ENCODE data around the gene NPDC1. TPM values are rescaled to one million over a fixed set of nuclear protein-coding genes. Genes with fewer than 3 reads are reported as not detected.
A peak's percentile ranks its signal among the peaks of the same experiment; 100 is the strongest.

The NPDC1 gene
- polyA plus RNA-seq, 2 of the 4 experiments (the other 2 are of a cell fraction) = 12.7 to 40.6 TPM

DNA sequence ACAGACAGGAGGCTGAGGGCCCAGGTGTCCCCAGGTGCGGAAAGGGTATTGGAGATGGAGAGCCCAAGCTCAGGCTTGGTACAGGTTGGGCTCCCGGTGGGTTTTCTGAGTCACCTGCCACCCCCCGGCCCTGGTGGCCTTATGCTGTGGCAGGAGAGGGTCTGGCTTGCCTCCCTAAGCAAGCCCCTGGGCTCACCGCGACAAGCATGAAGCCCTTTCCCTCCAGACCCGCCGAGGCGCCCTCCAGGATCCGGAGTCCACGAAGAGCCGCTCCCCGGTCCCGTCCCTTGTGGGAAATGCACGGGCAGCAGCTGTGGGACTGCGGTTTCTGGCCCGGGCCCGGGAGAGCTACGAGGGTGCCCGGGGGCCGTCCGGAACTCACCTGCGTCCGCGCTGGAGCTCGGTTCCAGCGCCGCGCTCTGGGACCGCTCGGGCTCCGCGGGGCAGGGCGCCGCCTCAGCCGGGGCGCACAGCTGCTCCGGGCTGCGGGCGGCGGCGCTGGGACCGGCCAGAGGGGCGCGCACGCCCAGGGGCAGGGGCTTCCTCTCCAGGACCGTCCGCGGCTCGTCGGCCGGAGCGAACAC is 23.6 kb upstream of the NPDC1 start:
- peak overlapping the region; percentile 74 for H3K4me2 ChIP-seq
- POLR2A ChIA-PET = interaction anchor here (0.7 to 3.9 kb wide), 5 partner anchors 11 to 171 kb away, joined by 4 to 18 read pairs (median 7); partner anchors contain the start of genes MAN1B1, NPDC1 and TUBB4B
- peak overlapping the region; percentile 68 to 88 for H3K27ac ChIP-seq
- DNase-seq (ENCODE audit: low read depth in 1 of 2, low spot score in 1 of 2) (no peak), ATAC-seq (peak in 1 of 2 experiments; percentile 40; a peak in 3 of 6 replicates), FAIRE-seq (no peak)
- WGBS (ENCODE audit: missing lambda C conversion rate) = 46% methylated on average over 12 of the region's 52 CpGs
- peaks cover 27% of the 10 kb centered on the region for H3K4me1 ChIP-seq
- H3K4me3 ChIP-seq = peak overlapping the region; percentile 52
- TF ChIP-seq HOXB13 (CRISPR knock-in tag; IDR thresholded peaks at IDR 0.05; ENCODE audit: low read depth) (no peak), PHF8 (IDR thresholded peaks at IDR 0.05; ENCODE audit: borderline replicate concordance, low read depth) (no peak), RARB (CRISPR knock-in tag; IDR thresholded peaks at IDR 0.05) (no peak), TFCP2L1 (CRISPR knock-in tag; IDR thresholded peaks at IDR 0.05) (no peak), FOXS1 (CRISPR knock-in tag; IDR thresholded peaks at IDR 0.05) (no peak), CBX8 (IDR thresholded peaks at IDR 0.05) (no peak)
- TF ChIP-seq, protein P1, sequence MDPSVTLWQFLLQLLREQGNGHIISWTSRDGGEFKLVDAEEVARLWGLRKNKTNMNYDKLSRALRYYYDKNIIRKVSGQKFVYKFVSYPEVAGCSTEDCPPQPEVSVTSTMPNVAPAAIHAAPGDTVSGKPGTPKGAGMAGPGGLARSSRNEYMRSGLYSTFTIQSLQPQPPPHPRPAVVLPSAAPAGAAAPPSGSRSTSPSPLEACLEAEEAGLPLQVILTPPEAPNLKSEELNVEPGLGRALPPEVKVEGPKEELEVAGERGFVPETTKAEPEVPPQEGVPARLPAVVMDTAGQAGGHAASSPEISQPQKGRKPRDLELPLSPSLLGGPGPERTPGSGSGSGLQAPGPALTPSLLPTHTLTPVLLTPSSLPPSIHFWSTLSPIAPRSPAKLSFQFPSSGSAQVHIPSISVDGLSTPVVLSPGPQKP (IDR thresholded peaks at IDR 0.05; ENCODE audit: low read depth, low read length) = no peak
- no peaks in the 10 kb centered on the region for H3K9me3 ChIP-seq
- CTCF ChIA-PET = interaction anchor here (0.7 to 19.2 kb wide), 8 partner anchors 16 to 283 kb away, joined by 3 to 656 read pairs (median 108); partner anchors contain the start of genes ABCA2, ENTPD2, FUT7 and MAN1B1

DNA sequence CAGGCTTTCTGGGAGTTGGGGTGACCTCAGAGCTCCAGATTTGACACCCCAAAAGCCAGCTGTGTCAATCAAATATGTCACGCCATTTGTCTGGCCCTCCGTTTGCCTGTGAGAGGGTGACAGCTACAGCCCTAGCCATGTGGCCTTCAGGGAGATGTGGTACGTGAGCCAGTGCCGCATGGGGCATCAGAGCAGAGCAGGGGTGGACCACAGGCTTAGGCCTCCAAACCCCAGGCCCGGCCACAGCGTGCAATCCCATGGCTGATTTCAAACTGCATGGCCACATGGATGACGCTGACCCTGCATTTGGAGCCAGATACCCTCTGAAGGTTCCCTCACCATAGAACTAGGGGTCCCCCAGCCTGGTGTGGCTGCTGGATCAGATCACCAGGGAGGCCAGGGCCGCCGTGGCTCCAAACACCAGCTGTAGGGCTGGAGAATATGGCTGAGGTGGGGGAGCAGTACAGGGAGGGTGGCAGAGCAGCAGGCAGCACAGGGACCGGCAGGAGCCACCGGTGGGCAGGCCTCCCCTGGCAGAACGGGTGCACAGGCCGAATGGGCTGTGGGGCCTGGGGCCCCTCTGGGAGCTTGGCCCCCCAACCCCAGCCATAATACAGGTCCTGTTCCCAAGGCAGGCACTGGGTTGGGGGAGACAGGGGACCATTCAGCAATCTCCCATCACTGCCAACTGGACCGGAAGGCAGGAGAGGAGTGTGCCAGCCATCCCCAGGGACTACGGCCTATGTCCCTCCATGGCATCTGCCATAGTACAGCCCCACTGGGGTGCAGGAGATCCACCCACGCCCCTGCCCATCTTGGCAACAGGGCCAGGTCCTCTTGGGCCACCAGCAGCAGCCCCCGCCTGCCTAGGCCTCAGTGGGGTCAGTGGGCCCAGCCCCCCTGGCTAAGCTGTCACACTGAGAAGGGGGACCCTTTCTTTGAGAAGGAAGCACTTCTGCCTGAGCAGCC is 22.8 kb upstream of the NPDC1 start:
- POLR2A ChIA-PET = interaction anchor here (1.4 to 3.9 kb wide), 3 partner anchors 14 to 18 kb away, joined by 5 to 18 read pairs (median 6); partner anchors contain the start of gene MAN1B1
- TF ChIP-seq, protein P2, sequence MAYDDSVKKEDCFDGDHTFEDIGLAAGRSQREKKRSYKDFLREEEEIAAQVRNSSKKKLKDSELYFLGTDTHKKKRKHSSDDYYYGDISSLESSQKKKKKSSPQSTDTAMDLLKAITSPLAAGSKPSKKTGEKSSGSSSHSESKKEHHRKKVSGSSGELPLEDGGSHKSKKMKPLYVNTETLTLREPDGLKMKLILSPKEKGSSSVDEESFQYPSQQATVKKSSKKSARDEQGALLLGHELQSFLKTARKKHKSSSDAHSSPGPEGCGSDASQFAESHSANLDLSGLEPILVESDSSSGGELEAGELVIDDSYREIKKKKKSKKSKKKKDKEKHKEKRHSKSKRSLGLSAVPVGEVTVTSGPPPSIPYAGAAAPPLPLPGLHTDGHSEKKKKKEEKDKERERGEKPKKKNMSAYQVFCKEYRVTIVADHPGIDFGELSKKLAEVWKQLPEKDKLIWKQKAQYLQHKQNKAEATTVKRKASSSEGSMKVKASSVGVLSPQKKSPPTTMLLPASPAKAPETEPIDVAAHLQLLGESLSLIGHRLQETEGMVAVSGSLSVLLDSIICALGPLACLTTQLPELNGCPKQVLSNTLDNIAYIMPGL (CRISPR knock-in tag; IDR thresholded peaks at IDR 0.05; ENCODE audit: borderline replicate concordance) = no peak
- TF ChIP-seq ZSCAN20 (CRISPR knock-in tag; IDR thresholded peaks at IDR 0.05) (no peak), EHMT2 (IDR thresholded peaks at IDR 0.05; ENCODE audit: low read depth) (no peak), RAD21 (conservative IDR thresholded peaks at IDR 0.05 in 1 of 2, IDR thresholded peaks at IDR 0.05 in 1 of 2) (no peak), NFE2L2 (conservative IDR thresholded peaks at IDR 0.05; ENCODE audit: low read length) (no peak), RFX5 (IDR thresholded peaks at IDR 0.05) (no peak), POLR2A (IDR thresholded peaks at IDR 0.05; ENCODE audit: low read length) (no peak), RARB (CRISPR knock-in tag; IDR thresholded peaks at IDR 0.05) (no peak)
- TF ChIP-seq, protein P3, sequence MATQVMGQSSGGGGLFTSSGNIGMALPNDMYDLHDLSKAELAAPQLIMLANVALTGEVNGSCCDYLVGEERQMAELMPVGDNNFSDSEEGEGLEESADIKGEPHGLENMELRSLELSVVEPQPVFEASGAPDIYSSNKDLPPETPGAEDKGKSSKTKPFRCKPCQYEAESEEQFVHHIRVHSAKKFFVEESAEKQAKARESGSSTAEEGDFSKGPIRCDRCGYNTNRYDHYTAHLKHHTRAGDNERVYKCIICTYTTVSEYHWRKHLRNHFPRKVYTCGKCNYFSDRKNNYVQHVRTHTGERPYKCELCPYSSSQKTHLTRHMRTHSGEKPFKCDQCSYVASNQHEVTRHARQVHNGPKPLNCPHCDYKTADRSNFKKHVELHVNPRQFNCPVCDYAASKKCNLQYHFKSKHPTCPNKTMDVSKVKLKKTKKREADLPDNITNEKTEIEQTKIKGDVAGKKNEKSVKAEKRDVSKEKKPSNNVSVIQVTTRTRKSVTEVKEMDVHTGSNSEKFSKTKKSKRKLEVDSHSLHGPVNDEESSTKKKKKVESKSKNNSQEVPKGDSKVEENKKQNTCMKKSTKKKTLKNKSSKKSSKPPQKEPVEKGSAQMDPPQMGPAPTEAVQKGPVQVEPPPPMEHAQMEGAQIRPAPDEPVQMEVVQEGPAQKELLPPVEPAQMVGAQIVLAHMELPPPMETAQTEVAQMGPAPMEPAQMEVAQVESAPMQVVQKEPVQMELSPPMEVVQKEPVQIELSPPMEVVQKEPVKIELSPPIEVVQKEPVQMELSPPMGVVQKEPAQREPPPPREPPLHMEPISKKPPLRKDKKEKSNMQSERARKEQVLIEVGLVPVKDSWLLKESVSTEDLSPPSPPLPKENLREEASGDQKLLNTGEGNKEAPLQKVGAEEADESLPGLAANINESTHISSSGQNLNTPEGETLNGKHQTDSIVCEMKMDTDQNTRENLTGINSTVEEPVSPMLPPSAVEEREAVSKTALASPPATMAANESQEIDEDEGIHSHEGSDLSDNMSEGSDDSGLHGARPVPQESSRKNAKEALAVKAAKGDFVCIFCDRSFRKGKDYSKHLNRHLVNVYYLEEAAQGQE (IDR thresholded peaks at IDR 0.05) = no peak
- TF ChIP-seq, protein P4, sequence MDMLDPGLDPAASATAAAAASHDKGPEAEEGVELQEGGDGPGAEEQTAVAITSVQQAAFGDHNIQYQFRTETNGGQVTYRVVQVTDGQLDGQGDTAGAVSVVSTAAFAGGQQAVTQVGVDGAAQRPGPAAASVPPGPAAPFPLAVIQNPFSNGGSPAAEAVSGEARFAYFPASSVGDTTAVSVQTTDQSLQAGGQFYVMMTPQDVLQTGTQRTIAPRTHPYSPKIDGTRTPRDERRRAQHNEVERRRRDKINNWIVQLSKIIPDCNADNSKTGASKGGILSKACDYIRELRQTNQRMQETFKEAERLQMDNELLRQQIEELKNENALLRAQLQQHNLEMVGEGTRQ (IDR thresholded peaks at IDR 0.05) = no peak
- TF ChIP-seq, protein P5, sequence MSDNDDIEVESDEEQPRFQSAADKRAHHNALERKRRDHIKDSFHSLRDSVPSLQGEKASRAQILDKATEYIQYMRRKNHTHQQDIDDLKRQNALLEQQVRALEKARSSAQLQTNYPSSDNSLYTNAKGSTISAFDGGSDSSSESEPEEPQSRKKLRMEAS (IDR thresholded peaks at IDR 0.05) = no peak
- CTCF ChIA-PET = interaction anchor here (0.5 to 19.2 kb wide), 24 partner anchors 15 to 302 kb away, joined by 3 to 656 read pairs (median 4); partner anchors contain the start of genes ABCA2, ENTPD2, FUT7 and LCN12
- Histone ChIP-seq H3K4me1 (peaks cover 27% of the 10 kb centered on the region), H3K4me2 (peak overlapping the region; percentile 74), H3K27ac (peak overlapping the region in 1 of 2 experiments; percentile 88; a peak in 4 of 6 replicates), H3K9me3 (no peaks in the 10 kb centered on the region), H3K4me3 (peak overlapping the region; percentile 52)
- no peak for DNase-seq (ENCODE audit: low read depth in 1 of 2, low spot score in 1 of 2)
- WGBS (ENCODE audit: missing lambda C conversion rate) = 89% methylated on average over 14 of the region's 17 CpGs
- no peak for ATAC-seq
- no peak for FAIRE-seq
